WTC11 (cell line): ENCODE measurements around the gene VEZT. TPM values are rescaled to one million over a fixed set of nuclear protein-coding genes. Genes with fewer than 3 reads are reported as not detected.
A peak's percentile ranks its signal among the peaks of the same experiment; 100 is the strongest.

Experiments used
- ATAC-seq: fragments of 200-7000 bp; cut with Tn5 transposase; 2 replicates; pipeline ENCODE4 v1.10.0; 2021; ENCODE audit warnings: mild to moderate bottlenecking, moderate library complexity
- CTCF ChIA-PET: fragments of 300-600 bp; sonication (Branson Sonifier 250); formaldehyde crosslinking; loops from one replicate; lab custom pipeline; 2021; ENCODE audit warnings: antibody characterized with exemption; lab: Charles Lee
- POLR2A ChIA-PET: fragments of 350-600 bp; sonication (Branson Sonifier 250); formaldehyde crosslinking; loops from one replicate; lab custom pipeline; 2021; ENCODE audit warnings: antibody characterized with exemption; lab: Charles Lee
- DNase-seq: peaks from one replicate; pipeline ENCODE4 v3.0.0; 2021; ENCODE audit warnings: low spot score
- H3K27ac Mint-ChIP-seq: 2 replicates; pipeline ENCODE4 v1.8.0; 2021; ENCODE audit warnings: mixed read lengths
- H3K27me3 Mint-ChIP-seq: 2 replicates; pipeline ENCODE4 v1.8.0; 2021; ENCODE audit warnings: low read depth, mild to moderate bottlenecking, moderate library complexity, mixed read lengths
- H3K36me3 Mint-ChIP-seq: 2 replicates; pipeline ENCODE4 v1.8.0; 2021; ENCODE audit warnings: mixed read lengths
- H3K4me1 Mint-ChIP-seq: 2 replicates; pipeline ENCODE4 v1.8.0; 2022; ENCODE audit warnings: mixed read lengths
- H3K4me3 Mint-ChIP-seq: 2 replicates; pipeline ENCODE4 v1.8.0; 2021; ENCODE audit warnings: mild to moderate bottlenecking, moderate library complexity, mixed read lengths
- H3K9me3 Mint-ChIP-seq: 2 replicates; pipeline ENCODE4 v1.8.0; 2021; ENCODE audit warnings: mixed read lengths
- CREB1 ChIP-seq: sonication (generic); formaldehyde crosslinking; IDR thresholded peaks from 2 replicates; pipeline ENCODE4 v1.8.0; 2023; ENCODE audit warnings: mild to moderate bottlenecking, missing genetic modification reagents
- ELF4 ChIP-seq: sonication (generic); formaldehyde crosslinking; IDR thresholded peaks from 2 replicates; pipeline ENCODE4 v1.8.1; 2022; ENCODE audit warnings: low read depth, mild to moderate bottlenecking, moderate library complexity, missing genetic modification reagents
- FOXJ3 ChIP-seq: sonication (generic); formaldehyde crosslinking; IDR thresholded peaks from 2 replicates; pipeline ENCODE4 v1.9.0; 2021; ENCODE audit warnings: missing genetic modification reagents, mild to moderate bottlenecking, borderline replicate concordance
- PREB ChIP-seq: sonication (generic); formaldehyde crosslinking; IDR thresholded peaks from 2 replicates; pipeline ENCODE4 v1.8.1; 2022; ENCODE audit warnings: mild to moderate bottlenecking, missing genetic modification reagents, moderate library complexity, borderline replicate concordance
- ZNF281 ChIP-seq: sonication (generic); formaldehyde crosslinking; IDR thresholded peaks from 2 replicates; pipeline ENCODE4 v1.8.0; 2023; ENCODE audit warnings: mild to moderate bottlenecking, missing genetic modification reagents
- ZNF425 ChIP-seq: fragments of 250-450 bp; sonication (Bioruptor Pico); conservative IDR thresholded peaks from 2 replicates; pipeline ENCODE4 v1.9.0; 2021; ENCODE audit warnings: mild to moderate bottlenecking
- total RNA-seq: library from RNA; stranded (reverse); gene quantifications from 3 replicates; pipeline ENCODE4 v1.2.3, GENCODE V29; 2021
- TF ChIP-seq, protein P1 (sequence below): fragments of 250-450 bp; sonication (Bioruptor Pico); IDR thresholded peaks from 2 replicates; pipeline ENCODE4 v2.1.2; 2022; ENCODE audit warnings: mild to moderate bottlenecking, moderate library complexity
- TF ChIP-seq, protein P2 (sequence below): sonication (generic); formaldehyde crosslinking; conservative IDR thresholded peaks from 2 replicates; pipeline ENCODE4 v1.8.1; 2022; ENCODE audit warnings: mild to moderate bottlenecking, missing genetic modification reagents
- TF ChIP-seq, protein P3 (sequence below): sonication (generic); formaldehyde crosslinking; IDR thresholded peaks from 2 replicates; pipeline ENCODE4 v1.8.1; 2023; ENCODE audit warnings: mild to moderate bottlenecking, missing genetic modification reagents
- TF ChIP-seq, protein P4 (sequence below): sonication (generic); formaldehyde crosslinking; IDR thresholded peaks from 2 replicates; pipeline ENCODE4 v1.8.0; 2022; ENCODE audit warnings: mild to moderate bottlenecking, missing genetic modification reagents

Gene VEZT
- total RNA-seq, 1 experiment from 2014 or later = 54.5 TPM

- TF ChIP-seq, protein P1, sequence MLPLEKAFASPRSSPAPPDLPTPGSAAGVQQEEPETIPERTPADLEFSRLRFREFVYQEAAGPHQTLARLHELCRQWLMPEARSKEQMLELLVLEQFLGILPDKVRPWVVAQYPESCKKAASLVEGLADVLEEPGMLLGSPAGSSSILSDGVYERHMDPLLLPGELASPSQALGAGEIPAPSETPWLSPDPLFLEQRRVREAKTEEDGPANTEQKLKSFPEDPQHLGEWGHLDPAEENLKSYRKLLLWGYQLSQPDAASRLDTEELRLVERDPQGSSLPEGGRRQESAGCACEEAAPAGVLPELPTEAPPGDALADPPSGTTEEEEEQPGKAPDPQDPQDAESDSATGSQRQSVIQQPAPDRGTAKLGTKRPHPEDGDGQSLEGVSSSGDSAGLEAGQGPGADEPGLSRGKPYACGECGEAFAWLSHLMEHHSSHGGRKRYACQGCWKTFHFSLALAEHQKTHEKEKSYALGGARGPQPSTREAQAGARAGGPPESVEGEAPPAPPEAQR (CRISPR knock-in tag) = no peak
- TF ChIP-seq, protein P2, sequence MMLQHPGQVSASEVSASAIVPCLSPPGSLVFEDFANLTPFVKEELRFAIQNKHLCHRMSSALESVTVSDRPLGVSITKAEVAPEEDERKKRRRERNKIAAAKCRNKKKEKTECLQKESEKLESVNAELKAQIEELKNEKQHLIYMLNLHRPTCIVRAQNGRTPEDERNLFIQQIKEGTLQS (CRISPR knock-in tag) = no peak
- TF ChIP-seq, protein P3, sequence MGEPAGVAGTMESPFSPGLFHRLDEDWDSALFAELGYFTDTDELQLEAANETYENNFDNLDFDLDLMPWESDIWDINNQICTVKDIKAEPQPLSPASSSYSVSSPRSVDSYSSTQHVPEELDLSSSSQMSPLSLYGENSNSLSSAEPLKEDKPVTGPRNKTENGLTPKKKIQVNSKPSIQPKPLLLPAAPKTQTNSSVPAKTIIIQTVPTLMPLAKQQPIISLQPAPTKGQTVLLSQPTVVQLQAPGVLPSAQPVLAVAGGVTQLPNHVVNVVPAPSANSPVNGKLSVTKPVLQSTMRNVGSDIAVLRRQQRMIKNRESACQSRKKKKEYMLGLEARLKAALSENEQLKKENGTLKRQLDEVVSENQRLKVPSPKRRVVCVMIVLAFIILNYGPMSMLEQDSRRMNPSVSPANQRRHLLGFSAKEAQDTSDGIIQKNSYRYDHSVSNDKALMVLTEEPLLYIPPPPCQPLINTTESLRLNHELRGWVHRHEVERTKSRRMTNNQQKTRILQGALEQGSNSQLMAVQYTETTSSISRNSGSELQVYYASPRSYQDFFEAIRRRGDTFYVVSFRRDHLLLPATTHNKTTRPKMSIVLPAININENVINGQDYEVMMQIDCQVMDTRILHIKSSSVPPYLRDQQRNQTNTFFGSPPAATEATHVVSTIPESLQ = no peak
- TF ChIP-seq, all 79 proteins: peak for 0
These were observed 29.7 kb upstream of the VEZT start (continued) for GRCh38 chr12:95187865-95188415.

DNA sequence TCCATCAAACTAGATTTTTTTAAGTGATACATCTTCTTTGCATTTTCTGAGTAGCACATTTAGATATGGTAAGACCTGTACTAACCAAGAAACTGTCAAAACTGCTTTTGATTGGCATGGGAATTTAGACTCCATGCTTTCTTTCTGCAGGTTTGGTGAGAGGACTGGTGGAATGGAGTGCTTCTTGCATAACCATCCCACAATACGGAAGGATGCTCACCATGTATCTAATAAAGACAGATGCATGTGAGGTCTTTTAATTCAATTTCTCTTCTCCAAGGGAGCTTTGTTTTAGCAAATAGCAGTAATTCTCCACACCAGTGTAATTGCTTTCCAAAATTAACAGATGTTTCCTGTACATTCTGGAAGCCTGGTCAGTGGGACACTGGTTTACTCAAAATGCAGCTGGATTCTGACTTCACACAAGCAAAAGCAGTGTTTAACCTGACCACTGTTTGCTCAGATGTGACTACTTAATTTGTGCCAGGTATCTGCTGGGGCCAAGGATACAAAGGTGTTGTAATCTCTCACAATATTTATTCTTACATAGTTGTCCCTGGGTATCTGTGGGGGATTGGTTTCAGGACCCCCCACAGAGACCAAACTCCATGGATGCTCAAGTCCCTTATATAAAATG, 26.4 kb upstream of the VEZT start:
- Mint-ChIP-seq H3K27me3 (no peaks in the 10 kb centered on the region), H3K36me3 (no peaks in the 10 kb centered on the region), H3K27ac (no peak overlapping the region), H3K4me3 (no peak overlapping the region), H3K9me3 (no peaks in the 10 kb centered on the region), H3K4me1 (peaks cover 36% of the 10 kb centered on the region)
- DNase-seq = no peak
- CTCF ChIA-PET = no interaction called here
- no peak for ATAC-seq
- TF ChIP-seq FOXJ3 (CRISPR knock-in tag) = no peak
- no peak for TF ChIP-seq ZNF425 (CRISPR knock-in tag)
- no peak for TF ChIP-seq CREB1
- POLR2A ChIA-PET = no interaction called here

- H3K4me1 Mint-ChIP-seq = peaks cover 36% of the 10 kb centered on the region
- CTCF ChIA-PET = no interaction called here
- H3K36me3 Mint-ChIP-seq = no peaks in the 10 kb centered on the region
These were observed 25.3 kb upstream of the VEZT start for GRCh38 chr12:95192271-95192670.

More at GRCh38 chr12:95192271-95192670, 25.3 kb upstream of the VEZT start:
- ATAC-seq (no peak), DNase-seq (no peak)
- POLR2A ChIA-PET = no interaction called here
- H3K27me3 Mint-ChIP-seq = no peaks in the 10 kb centered on the region
- peak overlapping the region; percentile 20; the same call in 1 of the 2 replicates for H3K27ac Mint-ChIP-seq
- TF ChIP-seq PREB (CRISPR knock-in tag) (no peak), ELF4 (CRISPR knock-in tag) (no peak), ZNF425 (CRISPR knock-in tag) (no peak), ZNF281 (CRISPR knock-in tag) (no peak)
- TF ChIP-seq, protein P4, sequence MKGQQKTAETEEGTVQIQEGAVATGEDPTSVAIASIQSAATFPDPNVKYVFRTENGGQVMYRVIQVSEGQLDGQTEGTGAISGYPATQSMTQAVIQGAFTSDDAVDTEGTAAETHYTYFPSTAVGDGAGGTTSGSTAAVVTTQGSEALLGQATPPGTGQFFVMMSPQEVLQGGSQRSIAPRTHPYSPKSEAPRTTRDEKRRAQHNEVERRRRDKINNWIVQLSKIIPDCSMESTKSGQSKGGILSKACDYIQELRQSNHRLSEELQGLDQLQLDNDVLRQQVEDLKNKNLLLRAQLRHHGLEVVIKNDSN (CRISPR knock-in tag) = no peak
- H3K4me3 Mint-ChIP-seq = no peak overlapping the region
- no peaks in the 10 kb centered on the region for H3K9me3 Mint-ChIP-seq
